ENCODE results near the gene SLC25A34. TPM values are rescaled to one million over a fixed set of nuclear protein-coding genes. Genes with fewer than 3 reads are reported as not detected.

Gene SLC25A34
- total and polyA plus RNA-seq, 10 of the 15 experiments (the other 5 are each of a cell fraction or from before 2014, with no cell fraction given), result 0.02 to 1.6 (median 0.39) TPM

GRCh38 chr1:15749399-15750291 lies 13.6 kb downstream of the SLC25A34 start:
- Histone ChIP-seq H3K9ac (ENCODE audit: control insufficient read depth, insufficient read depth, low read length) (no peak overlapping the region), H3K4me2 (ENCODE audit: control insufficient read depth, insufficient read depth) (no peak overlapping the region), H3K27ac (ENCODE audit: control insufficient read depth, insufficient read depth) (no peak overlapping the region), H3K4me1 (ENCODE audit: control insufficient read depth, insufficient read depth, low read length) (0 out of 2 replicates have a peak, but pooled peaks cover 3% of the 10 kb centered on the region), H2AFZ (ENCODE audit: control insufficient read depth, low read depth, low read length) (no peak overlapping the region), H3K27me3 (replicated peaks in 1 of 2; ENCODE audit: control insufficient read depth in 2 of 2, insufficient read depth in 2 of 2, low read length in 1 of 2) (no peaks in the 10 kb centered on the region; a peak in 1 of 4 replicates), H3K36me3 (ENCODE audit: control insufficient read depth in 2 of 2, insufficient read depth in 2 of 2, low read length in 1 of 2) (no peaks in the 10 kb centered on the region), H4K20me1 (ENCODE audit: control insufficient read depth, insufficient read depth) (no peaks in the 10 kb centered on the region), H3K9me3 (replicated peaks; ENCODE audit: control insufficient read depth, insufficient read depth, low read length) (no peaks in the 10 kb centered on the region), H3K79me2 (ENCODE audit: control insufficient read depth, insufficient read depth, low read length) (no peaks in the 10 kb centered on the region), H3K4me3 (no peak overlapping the region)
- in situ Hi-C loops (cut with MboI), result loop anchor here (5.0 kb wide), 1 partner anchor 48 kb away; no protein-coding TSS in a partner anchor
- TF ChIP-seq, protein P1, sequence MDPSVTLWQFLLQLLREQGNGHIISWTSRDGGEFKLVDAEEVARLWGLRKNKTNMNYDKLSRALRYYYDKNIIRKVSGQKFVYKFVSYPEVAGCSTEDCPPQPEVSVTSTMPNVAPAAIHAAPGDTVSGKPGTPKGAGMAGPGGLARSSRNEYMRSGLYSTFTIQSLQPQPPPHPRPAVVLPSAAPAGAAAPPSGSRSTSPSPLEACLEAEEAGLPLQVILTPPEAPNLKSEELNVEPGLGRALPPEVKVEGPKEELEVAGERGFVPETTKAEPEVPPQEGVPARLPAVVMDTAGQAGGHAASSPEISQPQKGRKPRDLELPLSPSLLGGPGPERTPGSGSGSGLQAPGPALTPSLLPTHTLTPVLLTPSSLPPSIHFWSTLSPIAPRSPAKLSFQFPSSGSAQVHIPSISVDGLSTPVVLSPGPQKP (IDR thresholded peaks at IDR 0.05; ENCODE audit: low read depth, low read length), result no peak
- no peak for TF ChIP-seq BCL3 (IDR thresholded peaks at IDR 0.05; ENCODE audit: borderline replicate concordance, insufficient read depth, low read depth, low read length, poor library complexity, severe bottlenecking)
- TF ChIP-seq PAX8 (IDR thresholded peaks at IDR 0.05), result no peak
- TF ChIP-seq CREB1 (IDR thresholded peaks at IDR 0.05; ENCODE audit: low read depth), result no peak
- no peak for TF ChIP-seq CEBPB (IDR thresholded peaks at IDR 0.05; ENCODE audit: borderline replicate concordance in 1 of 2, low read depth in 2 of 2, low read length in 2 of 2)
- no peak for TF ChIP-seq ZNF24 (IDR thresholded peaks at IDR 0.05)
- TF ChIP-seq HDAC2 (IDR thresholded peaks at IDR 0.05), result no peak
- TF ChIP-seq, protein P2, sequence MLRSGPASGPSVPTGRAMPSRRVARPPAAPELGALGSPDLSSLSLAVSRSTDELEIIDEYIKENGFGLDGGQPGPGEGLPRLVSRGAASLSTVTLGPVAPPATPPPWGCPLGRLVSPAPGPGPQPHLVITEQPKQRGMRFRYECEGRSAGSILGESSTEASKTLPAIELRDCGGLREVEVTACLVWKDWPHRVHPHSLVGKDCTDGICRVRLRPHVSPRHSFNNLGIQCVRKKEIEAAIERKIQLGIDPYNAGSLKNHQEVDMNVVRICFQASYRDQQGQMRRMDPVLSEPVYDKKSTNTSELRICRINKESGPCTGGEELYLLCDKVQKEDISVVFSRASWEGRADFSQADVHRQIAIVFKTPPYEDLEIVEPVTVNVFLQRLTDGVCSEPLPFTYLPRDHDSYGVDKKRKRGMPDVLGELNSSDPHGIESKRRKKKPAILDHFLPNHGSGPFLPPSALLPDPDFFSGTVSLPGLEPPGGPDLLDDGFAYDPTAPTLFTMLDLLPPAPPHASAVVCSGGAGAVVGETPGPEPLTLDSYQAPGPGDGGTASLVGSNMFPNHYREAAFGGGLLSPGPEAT (IDR thresholded peaks at IDR 0.05; ENCODE audit: low read depth), result no peak
- no peak for TF ChIP-seq MLLT1 (IDR thresholded peaks at IDR 0.05)
- no peak for TF ChIP-seq MXI1 (IDR thresholded peaks at IDR 0.05; ENCODE audit: low read depth, low read length)
- no peak for TF ChIP-seq ZBTB33 (IDR thresholded peaks at IDR 0.05)
- ChIA-PET CTCF (no interaction called here), RAD21 (ENCODE audit: unreplicated experiment) (no interaction called here), SMC1A (ENCODE audit: uncharacterized antibody, unreplicated experiment) (no interaction called here), POLR2A (interaction anchor here (0.6 kb wide), 1 partner anchor 97 kb away, joined by 3 read pairs; no protein-coding TSS in a partner anchor)
- FAIRE-seq (no peak), ATAC-seq (no peak), DNase-seq (ENCODE audit: low read depth, low spot score) (no peak)
- BruUV-seq (replicated peaks), result no TSS peak
- WGBS (ENCODE audit: insufficient coverage, insufficient replicate concordance, low lambda C conversion rate, missing lambda C conversion rate), result 33% methylated on average over 19 of the region's 19 CpGs
- intact Hi-C loops (cut with micrococcal nuclease; ENCODE audit: unreplicated experiment), result no loop called here

Measured in GM12878 (cell line).